HG02840 (cell line): ENCODE results near the gene CYP2E1.
"Not testable (repeated sequence)": the region's sequence is repeated elsewhere in the genome, so short reads cannot be mapped to it uniquely, and the experiment has no call there.

ENCODE experiments used
- ATAC-seq: cut with Tn5 transposase; IDR thresholded peaks from one replicate; pipeline ENCODE4 v1.9.1; 2021; ENCODE audit warnings: mild to moderate bottlenecking, moderate library complexity, moderate number of reproducible peaks; ENCODE audit not compliant: unreplicated experiment, low FRiP score

The CYP2E1 gene

GRCh38 chr10:133526957-133527588 lies at the start of gene CYP2E1:
TSS of gene CYP2E1 (plus strand) at chr10:133527363. CDS start at chr10:133527396, 33 bp downstream.
- no peak for ATAC-seq

DNA sequence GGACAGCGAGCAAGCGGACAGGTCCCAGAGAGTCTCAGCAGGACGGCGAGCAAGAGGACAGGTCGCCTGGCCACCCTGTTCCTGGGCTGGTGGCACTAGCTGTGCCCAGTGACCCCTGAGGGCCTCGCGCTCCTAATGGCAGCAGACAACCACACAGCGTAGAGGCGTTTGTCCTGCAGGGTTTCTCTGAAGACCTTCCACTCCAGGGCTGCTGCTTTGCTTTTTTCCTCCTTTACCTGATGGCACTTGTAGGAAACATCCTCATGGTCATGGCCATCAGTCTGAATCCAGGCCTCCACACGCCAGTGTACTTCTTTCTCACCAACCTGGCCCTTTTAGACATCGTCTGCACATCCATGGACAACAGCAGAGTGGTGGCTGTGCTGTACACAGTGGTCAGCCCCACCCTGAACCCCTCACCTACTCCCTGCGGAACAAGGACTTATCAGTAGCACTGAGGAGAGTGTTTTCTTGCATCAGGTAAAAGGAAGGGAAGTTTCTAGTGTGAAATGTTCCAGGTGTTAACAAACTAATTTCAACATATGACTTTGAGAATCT lies 46.0 kb upstream of the CYP2E1 start:
- ATAC-seq: no peak

GRCh38 chr10:133481657-133482056 lies 45.5 kb upstream of the CYP2E1 start:
- ATAC-seq: no peak

- no peak for ATAC-seq
Observed at GRCh38 chr10:133484818-133485217, 42.3 kb upstream of the CYP2E1 start.

GRCh38 chr10:133487085-133487484 lies 40.1 kb upstream of the CYP2E1 start:
- ATAC-seq: no peak

DNA sequence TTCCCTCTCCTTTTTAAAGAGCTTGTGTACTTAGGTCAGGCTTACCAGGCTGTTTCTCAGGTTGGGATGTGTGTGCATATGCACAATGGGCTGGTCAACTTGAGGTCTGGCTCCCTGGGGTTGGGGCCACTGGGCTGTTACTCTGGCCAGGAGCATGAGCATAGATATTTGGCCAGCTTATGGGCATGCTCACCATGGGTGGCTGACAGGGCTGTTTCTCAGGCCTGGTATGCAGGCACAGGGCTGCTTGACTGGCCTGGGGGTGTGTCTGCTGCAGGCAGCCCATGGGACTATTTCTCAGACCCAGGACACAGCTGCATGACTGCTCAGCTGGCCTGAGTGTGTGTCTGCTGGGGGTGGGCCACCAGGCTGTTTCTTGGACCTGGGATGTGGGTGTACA lies 38.8 kb upstream of the CYP2E1 start:
- no peak for ATAC-seq

- ATAC-seq: no peak
Observed at GRCh38 chr10:133489816-133490588, 37.2 kb upstream of the CYP2E1 start.

- ATAC-seq: not testable (repeated sequence)
Observed at GRCh38 chr10:133493562-133493961, 33.6 kb upstream of the CYP2E1 start.

GRCh38 chr10:133497363-133497762 lies 29.8 kb upstream of the CYP2E1 start:
- not testable (repeated sequence) for ATAC-seq

- ATAC-seq: not testable (repeated sequence)
Observed at GRCh38 chr10:133499176-133499575, 28.0 kb upstream of the CYP2E1 start.

- ATAC-seq: not testable (repeated sequence)
Observed at GRCh38 chr10:133500897-133501296, 26.3 kb upstream of the CYP2E1 start.

GRCh38 chr10:133509700-133510099 lies 17.5 kb upstream of the CYP2E1 start:
- ATAC-seq: no peak

DNA sequence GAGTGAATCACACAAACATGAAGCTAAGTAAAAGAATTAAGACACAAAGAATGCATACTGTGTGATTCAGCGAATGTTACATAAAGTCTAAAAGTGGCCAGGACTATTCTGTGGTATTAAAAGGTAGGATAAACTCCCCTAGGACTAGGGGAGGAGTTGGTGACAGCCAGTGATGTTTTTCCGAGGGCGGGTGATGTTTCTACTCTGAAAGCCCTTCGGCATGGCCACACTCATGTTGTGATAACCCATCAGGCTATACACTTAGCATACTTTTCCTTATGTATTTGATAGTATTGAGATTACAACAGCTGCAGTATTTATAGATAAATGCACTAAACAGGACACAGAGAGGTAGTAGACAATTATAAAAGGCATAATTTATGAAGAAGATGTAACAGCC lies 15.8 kb upstream of the CYP2E1 start:
- ATAC-seq: no peak

DNA sequence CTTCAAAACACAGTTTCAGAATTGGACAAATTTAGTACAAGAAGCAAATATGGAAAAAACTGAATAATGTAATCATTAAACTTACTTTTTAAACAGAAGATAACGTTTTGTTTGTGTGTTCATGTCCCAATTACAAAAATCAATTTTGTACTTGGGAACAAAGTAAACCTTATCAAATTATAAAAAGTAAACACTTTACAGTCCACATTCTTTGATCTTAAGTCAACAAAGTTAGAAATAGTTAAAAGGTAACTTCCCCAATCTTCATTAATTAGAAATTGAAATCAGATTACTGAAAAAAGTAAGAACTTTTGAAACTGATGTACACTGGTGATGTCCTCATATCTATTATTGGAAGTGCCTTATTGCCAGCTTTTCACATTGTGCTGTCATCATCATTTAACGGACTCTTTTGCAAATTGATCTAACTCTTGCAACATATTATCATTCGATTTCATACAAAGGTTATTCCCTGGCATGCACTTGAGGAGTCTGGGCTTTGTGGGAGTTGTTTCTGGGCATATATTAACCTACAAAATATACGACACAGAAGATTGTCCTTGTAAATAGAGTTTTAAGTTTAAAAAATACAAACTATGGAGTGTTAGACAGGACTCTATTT lies 15.1 kb upstream of the CYP2E1 start:
- ATAC-seq: no peak

- ATAC-seq: no peak
Observed at GRCh38 chr10:133515471-133515870, 11.7 kb upstream of the CYP2E1 start.

GRCh38 chr10:133516057-133516456 lies 11.1 kb upstream of the CYP2E1 start:
- no peak for ATAC-seq

DNA sequence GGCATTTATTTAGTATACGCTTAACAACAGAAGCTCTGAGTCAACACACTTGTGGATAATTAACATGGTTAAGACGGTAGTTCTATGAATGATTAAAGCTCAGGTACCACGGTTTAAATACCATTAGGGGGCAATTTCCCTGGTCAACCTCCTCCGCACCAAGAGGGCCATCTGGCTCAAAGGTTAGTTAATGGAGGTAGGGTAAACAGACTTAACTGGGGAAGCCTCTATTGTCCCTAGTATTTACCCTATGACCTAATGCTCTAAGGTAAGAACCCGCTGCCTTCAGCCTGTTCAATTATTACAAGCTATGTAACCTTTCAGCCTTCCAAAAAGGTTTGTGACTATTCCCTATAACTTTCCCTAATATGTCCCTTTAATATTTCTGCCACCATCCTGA lies 8.6 kb upstream of the CYP2E1 start:
- ATAC-seq: not testable (repeated sequence)

- ATAC-seq: no peak
Observed at GRCh38 chr10:133520193-133520738, 6.9 kb upstream of the CYP2E1 start.

DNA sequence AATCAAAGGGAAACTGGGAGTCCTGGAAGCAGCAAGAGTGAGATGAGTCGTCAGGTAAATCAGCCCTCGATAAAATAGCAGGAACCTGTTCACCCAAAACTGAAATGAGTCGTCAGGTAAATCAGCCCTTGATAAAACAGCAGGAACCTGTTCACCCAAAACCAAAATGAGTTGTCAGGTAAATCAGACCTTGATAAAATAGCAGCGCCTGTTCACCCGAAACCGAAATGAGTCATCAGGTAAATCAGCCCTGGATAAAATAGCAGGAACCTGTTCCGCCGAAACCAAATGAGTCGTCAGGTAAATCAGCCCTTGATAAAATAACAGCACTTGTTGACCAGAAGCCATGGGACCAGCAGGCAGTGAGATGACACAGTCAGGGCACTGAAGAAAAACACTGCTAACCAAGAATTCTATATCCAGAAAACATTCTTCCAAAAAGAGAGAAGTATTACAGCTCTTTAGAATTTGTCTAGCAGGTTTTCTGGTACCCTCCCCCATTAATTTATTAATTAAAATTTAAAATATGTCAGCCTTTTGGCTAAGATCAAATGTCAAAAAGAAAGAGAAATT lies 3.4 kb upstream of the CYP2E1 start:
- ATAC-seq: no peak

- no peak for ATAC-seq
Observed at GRCh38 chr10:133525444-133525843, 1.7 kb upstream of the CYP2E1 start.
